ENCODE data around the gene CAMK1D. TPM values are rescaled to one million over a fixed set of nuclear protein-coding genes. Genes with fewer than 3 reads are reported as not detected.

The CAMK1D gene
- polyA plus RNA-seq, 2 of the 4 experiments (the other 2 are of a cell fraction): 6.6 to 12.5 TPM

DNA sequence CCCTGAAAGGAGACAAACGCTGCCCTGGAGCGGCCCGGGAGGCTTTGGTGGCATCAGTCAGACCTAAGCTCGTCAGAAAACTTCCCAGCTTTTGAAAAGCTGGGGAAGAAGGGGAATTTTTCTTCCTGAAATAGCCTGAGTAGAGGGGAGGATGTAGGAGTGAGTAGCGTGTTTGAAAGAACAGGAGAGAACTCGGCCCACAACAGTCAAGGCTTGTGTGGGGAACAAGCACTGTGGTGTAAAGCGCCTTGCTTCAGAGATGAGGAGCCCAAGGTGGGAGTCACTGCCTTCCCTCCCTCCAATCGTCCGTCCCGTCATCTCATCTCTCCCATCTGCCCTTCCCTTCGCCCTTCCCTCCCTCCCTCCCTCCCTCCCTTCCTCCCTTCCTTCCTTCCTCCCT, 273.3 kb downstream of the CAMK1D start (continued):
- TF ChIP-seq, protein P1, sequence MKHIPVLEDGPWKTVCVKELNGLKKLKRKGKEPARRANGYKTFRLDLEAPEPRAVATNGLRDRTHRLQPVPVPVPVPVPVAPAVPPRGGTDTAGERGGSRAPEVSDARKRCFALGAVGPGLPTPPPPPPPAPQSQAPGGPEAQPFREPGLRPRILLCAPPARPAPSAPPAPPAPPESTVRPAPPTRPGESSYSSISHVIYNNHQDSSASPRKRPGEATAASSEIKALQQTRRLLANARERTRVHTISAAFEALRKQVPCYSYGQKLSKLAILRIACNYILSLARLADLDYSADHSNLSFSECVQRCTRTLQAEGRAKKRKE (CRISPR knock-in tag; IDR thresholded peaks at IDR 0.05; ENCODE audit: low read depth): no peak
- TF ChIP-seq MAFK (IDR thresholded peaks at IDR 0.05; ENCODE audit: partially characterized antibody): no peak
- TF ChIP-seq NR3C1 (IDR thresholded peaks at IDR 0.05): no peak
- no peak for TF ChIP-seq EP300 (IDR thresholded peaks at IDR 0.05)
- no peak for TF ChIP-seq CBX2 (IDR thresholded peaks at IDR 0.05; ENCODE audit: borderline replicate concordance, low read depth)

DNA sequence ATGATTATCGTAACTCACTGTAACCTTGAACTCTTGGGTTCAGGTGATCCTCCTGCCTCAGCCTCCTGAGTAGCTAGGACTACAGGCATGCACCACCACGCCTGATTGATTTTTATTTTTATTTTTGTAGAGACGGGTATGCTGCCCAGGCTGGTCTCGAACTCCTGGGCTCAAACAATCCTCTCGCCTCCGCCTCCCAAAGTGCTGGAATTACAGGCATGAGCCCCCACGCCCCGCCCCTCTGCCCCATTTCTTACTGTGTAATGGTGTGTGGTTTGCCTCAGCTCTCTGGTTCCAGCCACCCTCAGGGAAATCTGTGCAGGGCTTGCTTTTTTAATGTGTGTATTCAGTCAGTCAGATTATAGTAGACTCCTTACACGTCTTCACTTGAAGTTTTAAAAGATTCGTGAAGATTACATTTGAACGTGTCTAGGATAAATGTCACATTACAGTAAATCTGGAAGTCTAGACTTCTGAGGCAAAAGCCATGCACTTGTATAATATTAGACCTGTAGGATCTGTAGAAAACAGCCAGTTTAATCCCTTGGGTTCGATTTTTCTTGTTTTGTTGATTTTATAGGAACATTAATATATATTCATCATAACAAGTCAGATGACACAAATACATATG, 276.2 kb downstream of the CAMK1D start:
- Histone ChIP-seq H3K4me1 (peaks cover 32% of the 10 kb centered on the region), H3K4me3 (no peak overlapping the region), H3K4me2 (no peak overlapping the region), H3K27ac (no peak overlapping the region), H3K9me3 (peaks cover 4% of the 10 kb centered on the region; the same call in 1 of the 3 replicates)
- ChIA-PET CTCF (interaction anchor here (0.6 kb wide), 1 partner anchor 371 kb away, joined by 3 read pairs; no protein-coding TSS in a partner anchor), POLR2A (interaction anchor here (0.6 kb wide), 1 partner anchor 20 kb away, joined by 4 read pairs; no protein-coding TSS in a partner anchor)
- ATAC-seq (no peak), DNase-seq (ENCODE audit: low read depth in 1 of 2, low spot score in 1 of 2) (no peak), FAIRE-seq (no peak)
- TF ChIP-seq ESRRA (IDR thresholded peaks at IDR 0.05; ENCODE audit: borderline replicate concordance, low read length): no peak
- TF ChIP-seq, protein P2, sequence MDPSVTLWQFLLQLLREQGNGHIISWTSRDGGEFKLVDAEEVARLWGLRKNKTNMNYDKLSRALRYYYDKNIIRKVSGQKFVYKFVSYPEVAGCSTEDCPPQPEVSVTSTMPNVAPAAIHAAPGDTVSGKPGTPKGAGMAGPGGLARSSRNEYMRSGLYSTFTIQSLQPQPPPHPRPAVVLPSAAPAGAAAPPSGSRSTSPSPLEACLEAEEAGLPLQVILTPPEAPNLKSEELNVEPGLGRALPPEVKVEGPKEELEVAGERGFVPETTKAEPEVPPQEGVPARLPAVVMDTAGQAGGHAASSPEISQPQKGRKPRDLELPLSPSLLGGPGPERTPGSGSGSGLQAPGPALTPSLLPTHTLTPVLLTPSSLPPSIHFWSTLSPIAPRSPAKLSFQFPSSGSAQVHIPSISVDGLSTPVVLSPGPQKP (IDR thresholded peaks at IDR 0.05; ENCODE audit: low read depth, low read length): no peak
- TF ChIP-seq NPAS2 (CRISPR knock-in tag; IDR thresholded peaks at IDR 0.05; ENCODE audit: borderline replicate concordance): no peak
- TF ChIP-seq, protein P3, sequence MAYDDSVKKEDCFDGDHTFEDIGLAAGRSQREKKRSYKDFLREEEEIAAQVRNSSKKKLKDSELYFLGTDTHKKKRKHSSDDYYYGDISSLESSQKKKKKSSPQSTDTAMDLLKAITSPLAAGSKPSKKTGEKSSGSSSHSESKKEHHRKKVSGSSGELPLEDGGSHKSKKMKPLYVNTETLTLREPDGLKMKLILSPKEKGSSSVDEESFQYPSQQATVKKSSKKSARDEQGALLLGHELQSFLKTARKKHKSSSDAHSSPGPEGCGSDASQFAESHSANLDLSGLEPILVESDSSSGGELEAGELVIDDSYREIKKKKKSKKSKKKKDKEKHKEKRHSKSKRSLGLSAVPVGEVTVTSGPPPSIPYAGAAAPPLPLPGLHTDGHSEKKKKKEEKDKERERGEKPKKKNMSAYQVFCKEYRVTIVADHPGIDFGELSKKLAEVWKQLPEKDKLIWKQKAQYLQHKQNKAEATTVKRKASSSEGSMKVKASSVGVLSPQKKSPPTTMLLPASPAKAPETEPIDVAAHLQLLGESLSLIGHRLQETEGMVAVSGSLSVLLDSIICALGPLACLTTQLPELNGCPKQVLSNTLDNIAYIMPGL (CRISPR knock-in tag; IDR thresholded peaks at IDR 0.05; ENCODE audit: borderline replicate concordance): no peak
- no peak for TF ChIP-seq CBX2 (IDR thresholded peaks at IDR 0.05; ENCODE audit: borderline replicate concordance, low read depth)
- TF ChIP-seq, protein P4, sequence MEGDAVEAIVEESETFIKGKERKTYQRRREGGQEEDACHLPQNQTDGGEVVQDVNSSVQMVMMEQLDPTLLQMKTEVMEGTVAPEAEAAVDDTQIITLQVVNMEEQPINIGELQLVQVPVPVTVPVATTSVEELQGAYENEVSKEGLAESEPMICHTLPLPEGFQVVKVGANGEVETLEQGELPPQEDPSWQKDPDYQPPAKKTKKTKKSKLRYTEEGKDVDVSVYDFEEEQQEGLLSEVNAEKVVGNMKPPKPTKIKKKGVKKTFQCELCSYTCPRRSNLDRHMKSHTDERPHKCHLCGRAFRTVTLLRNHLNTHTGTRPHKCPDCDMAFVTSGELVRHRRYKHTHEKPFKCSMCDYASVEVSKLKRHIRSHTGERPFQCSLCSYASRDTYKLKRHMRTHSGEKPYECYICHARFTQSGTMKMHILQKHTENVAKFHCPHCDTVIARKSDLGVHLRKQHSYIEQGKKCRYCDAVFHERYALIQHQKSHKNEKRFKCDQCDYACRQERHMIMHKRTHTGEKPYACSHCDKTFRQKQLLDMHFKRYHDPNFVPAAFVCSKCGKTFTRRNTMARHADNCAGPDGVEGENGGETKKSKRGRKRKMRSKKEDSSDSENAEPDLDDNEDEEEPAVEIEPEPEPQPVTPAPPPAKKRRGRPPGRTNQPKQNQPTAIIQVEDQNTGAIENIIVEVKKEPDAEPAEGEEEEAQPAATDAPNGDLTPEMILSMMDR (IDR thresholded peaks at IDR 0.05): no peak
- no peak for TF ChIP-seq POLR2AphosphoS2 (conservative IDR thresholded peaks at IDR 0.05; ENCODE audit: low read length)
- 86% methylated on average over 12 of the region's 12 CpGs for WGBS (ENCODE audit: missing lambda C conversion rate)

DNA sequence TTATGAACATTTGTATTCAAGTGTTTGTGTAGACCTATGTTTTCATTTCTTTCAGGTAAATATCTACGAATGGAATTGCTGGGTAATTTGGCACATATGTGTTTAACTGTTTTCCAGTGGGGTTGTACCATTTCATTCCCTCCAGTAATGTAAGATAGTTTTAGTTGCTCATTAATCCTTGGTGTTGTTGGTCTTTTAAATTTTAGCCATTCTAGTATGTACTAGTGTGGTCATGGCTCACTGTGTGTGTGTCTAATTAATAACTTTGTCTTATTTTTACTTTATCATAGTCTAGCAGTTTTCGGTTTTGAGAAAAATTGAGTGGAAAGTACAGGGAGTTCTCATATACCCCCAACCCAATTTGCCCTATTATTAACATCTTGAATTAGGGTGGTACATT, 278.8 kb downstream of the CAMK1D start:
- POLR2A ChIA-PET: no interaction called here

More for the DNA sequence above, 278.8 kb downstream of the CAMK1D start:
- Histone ChIP-seq H3K4me3 (no peak overlapping the region), H3K4me1 (peaks cover 56% of the 10 kb centered on the region), H3K27ac (no peak overlapping the region), H3K9me3 (peaks cover 4% of the 10 kb centered on the region; the same call in 1 of the 3 replicates), H3K4me2 (no peak overlapping the region)
- WGBS (ENCODE audit: missing lambda C conversion rate): 79% methylated on average over 2 of the region's 2 CpGs
- CTCF ChIA-PET: no interaction called here
- ATAC-seq (no peak), DNase-seq (ENCODE audit: low read depth in 1 of 2, low spot score in 1 of 2) (no peak), FAIRE-seq (no peak)
- TF ChIP-seq RNF2 (IDR thresholded peaks at IDR 0.05; ENCODE audit: borderline replicate concordance, low read depth) (no peak), ZNF302 (CRISPR knock-in tag; IDR thresholded peaks at IDR 0.05) (no peak), GATA3 (IDR thresholded peaks at IDR 0.05; ENCODE audit: borderline replicate concordance) (no peak)
- TF ChIP-seq, protein P5, sequence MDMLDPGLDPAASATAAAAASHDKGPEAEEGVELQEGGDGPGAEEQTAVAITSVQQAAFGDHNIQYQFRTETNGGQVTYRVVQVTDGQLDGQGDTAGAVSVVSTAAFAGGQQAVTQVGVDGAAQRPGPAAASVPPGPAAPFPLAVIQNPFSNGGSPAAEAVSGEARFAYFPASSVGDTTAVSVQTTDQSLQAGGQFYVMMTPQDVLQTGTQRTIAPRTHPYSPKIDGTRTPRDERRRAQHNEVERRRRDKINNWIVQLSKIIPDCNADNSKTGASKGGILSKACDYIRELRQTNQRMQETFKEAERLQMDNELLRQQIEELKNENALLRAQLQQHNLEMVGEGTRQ (IDR thresholded peaks at IDR 0.05): no peak
